ENCODE data around the gene SDHAF3.

The SDHAF3 gene

GRCh38 chr7:97200018-97200417 lies 82.5 kb downstream of the SDHAF3 start:
- Histone ChIP-seq H3K4me3 (ENCODE audit: low read length) (no peak overlapping the region), H3F3A (ENCODE audit: control insufficient read depth, insufficient read depth) (no peaks in the 10 kb centered on the region), H3K9me3 (ENCODE audit: control insufficient read depth, insufficient read depth, low read length) (no peaks in the 10 kb centered on the region), H3K27ac (ENCODE audit: low read depth, low read length) (no peak overlapping the region), H3K36me3 (ENCODE audit: control insufficient read depth, low read length) (no peaks in the 10 kb centered on the region), H3K4me2 (ENCODE audit: low read length) (no peak overlapping the region), H3K4me1 (ENCODE audit: control insufficient read depth, low read length) (no peaks in the 10 kb centered on the region), H3K27me3 (ENCODE audit: control insufficient read depth, low read length) (no peaks in the 10 kb centered on the region), H3K79me2 (ENCODE audit: control insufficient read depth, low read length) (no peaks in the 10 kb centered on the region), H4K20me1 (ENCODE audit: control insufficient read depth, insufficient read depth, low read depth, low read length) (no peaks in the 10 kb centered on the region), H3K9me2 (replicated peaks; ENCODE audit: control insufficient read depth, low read length) (no peaks in the 10 kb centered on the region)
- no peak for TF ChIP-seq EZH2phosphoT487 (IDR thresholded peaks at IDR 0.05; ENCODE audit: borderline replicate concordance, low read length)
- TF ChIP-seq, protein P1, sequence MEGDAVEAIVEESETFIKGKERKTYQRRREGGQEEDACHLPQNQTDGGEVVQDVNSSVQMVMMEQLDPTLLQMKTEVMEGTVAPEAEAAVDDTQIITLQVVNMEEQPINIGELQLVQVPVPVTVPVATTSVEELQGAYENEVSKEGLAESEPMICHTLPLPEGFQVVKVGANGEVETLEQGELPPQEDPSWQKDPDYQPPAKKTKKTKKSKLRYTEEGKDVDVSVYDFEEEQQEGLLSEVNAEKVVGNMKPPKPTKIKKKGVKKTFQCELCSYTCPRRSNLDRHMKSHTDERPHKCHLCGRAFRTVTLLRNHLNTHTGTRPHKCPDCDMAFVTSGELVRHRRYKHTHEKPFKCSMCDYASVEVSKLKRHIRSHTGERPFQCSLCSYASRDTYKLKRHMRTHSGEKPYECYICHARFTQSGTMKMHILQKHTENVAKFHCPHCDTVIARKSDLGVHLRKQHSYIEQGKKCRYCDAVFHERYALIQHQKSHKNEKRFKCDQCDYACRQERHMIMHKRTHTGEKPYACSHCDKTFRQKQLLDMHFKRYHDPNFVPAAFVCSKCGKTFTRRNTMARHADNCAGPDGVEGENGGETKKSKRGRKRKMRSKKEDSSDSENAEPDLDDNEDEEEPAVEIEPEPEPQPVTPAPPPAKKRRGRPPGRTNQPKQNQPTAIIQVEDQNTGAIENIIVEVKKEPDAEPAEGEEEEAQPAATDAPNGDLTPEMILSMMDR (IDR thresholded peaks at IDR 0.05; ENCODE audit: low read depth, low read length, poor library complexity, severe bottlenecking) = no peak

- H4K20me1 ChIP-seq (ENCODE audit: control insufficient read depth, insufficient read depth, low read depth, low read length) = no peaks in the 10 kb centered on the region
- H3K4me3 ChIP-seq (ENCODE audit: low read length) = no peak overlapping the region
- H3K9me2 ChIP-seq (replicated peaks; ENCODE audit: control insufficient read depth, low read length) = no peaks in the 10 kb centered on the region
- H3K27me3 ChIP-seq (ENCODE audit: control insufficient read depth, low read length) = no peaks in the 10 kb centered on the region
- H3K79me2 ChIP-seq (ENCODE audit: control insufficient read depth, low read length) = no peaks in the 10 kb centered on the region
- no peaks in the 10 kb centered on the region for H3K4me1 ChIP-seq (ENCODE audit: control insufficient read depth, low read length)
- H3K4me2 ChIP-seq (ENCODE audit: low read length) = no peak overlapping the region
- no peaks in the 10 kb centered on the region for H3F3A ChIP-seq (ENCODE audit: control insufficient read depth, insufficient read depth)
- no peaks in the 10 kb centered on the region for H3K9me3 ChIP-seq (ENCODE audit: control insufficient read depth, insufficient read depth, low read length)
- H3K36me3 ChIP-seq (ENCODE audit: control insufficient read depth, low read length) = no peaks in the 10 kb centered on the region
- no peak for TF ChIP-seq EZH2phosphoT487 (IDR thresholded peaks at IDR 0.05; ENCODE audit: borderline replicate concordance, low read length)
- TF ChIP-seq, protein P1 (IDR thresholded peaks at IDR 0.05; ENCODE audit: low read depth, low read length, poor library complexity, severe bottlenecking) = no peak
- no peak overlapping the region for H3K27ac ChIP-seq (ENCODE audit: low read depth, low read length)
Observed at GRCh38 chr7:97203957-97204356, 86.5 kb downstream of the SDHAF3 start.

GRCh38 chr7:97204821-97205220 lies 87.3 kb downstream of the SDHAF3 start:
- Histone ChIP-seq H3K4me2 (ENCODE audit: low read length) (no peak overlapping the region), H3F3A (ENCODE audit: control insufficient read depth, insufficient read depth) (no peaks in the 10 kb centered on the region)
- TF ChIP-seq EZH2phosphoT487 (IDR thresholded peaks at IDR 0.05; ENCODE audit: borderline replicate concordance, low read length) = no peak
- TF ChIP-seq, protein P1 (IDR thresholded peaks at IDR 0.05; ENCODE audit: low read depth, low read length, poor library complexity, severe bottlenecking) = no peak

GRCh38 chr7:97215556-97215955 lies 98.1 kb downstream of the SDHAF3 start:
- Histone ChIP-seq H3K9me2 (replicated peaks; ENCODE audit: control insufficient read depth, low read length) (no peaks in the 10 kb centered on the region), H3K4me2 (ENCODE audit: low read length) (no peak overlapping the region), H3K4me3 (ENCODE audit: low read length) (no peak overlapping the region), H3F3A (ENCODE audit: control insufficient read depth, insufficient read depth) (no peaks in the 10 kb centered on the region), H3K9me3 (ENCODE audit: control insufficient read depth, insufficient read depth, low read length) (no peaks in the 10 kb centered on the region), H3K4me1 (ENCODE audit: control insufficient read depth, low read length) (no peaks in the 10 kb centered on the region), H3K79me2 (ENCODE audit: control insufficient read depth, low read length) (no peaks in the 10 kb centered on the region), H3K27ac (ENCODE audit: low read depth, low read length) (no peak overlapping the region), H4K20me1 (ENCODE audit: control insufficient read depth, insufficient read depth, low read depth, low read length) (no peaks in the 10 kb centered on the region), H3K27me3 (ENCODE audit: control insufficient read depth, low read length) (no peaks in the 10 kb centered on the region), H3K36me3 (ENCODE audit: control insufficient read depth, low read length) (no peaks in the 10 kb centered on the region)
- TF ChIP-seq, protein P1 (IDR thresholded peaks at IDR 0.05; ENCODE audit: low read depth, low read length, poor library complexity, severe bottlenecking) = no peak
- TF ChIP-seq EZH2phosphoT487 (IDR thresholded peaks at IDR 0.05; ENCODE audit: borderline replicate concordance, low read length) = no peak

More at GRCh38 chr7:97204821-97205220, 87.3 kb downstream of the SDHAF3 start:
- H3K27ac ChIP-seq (ENCODE audit: low read depth, low read length) = no peak overlapping the region
- H4K20me1 ChIP-seq (ENCODE audit: control insufficient read depth, insufficient read depth, low read depth, low read length) = no peaks in the 10 kb centered on the region
- no peak overlapping the region for H3K4me3 ChIP-seq (ENCODE audit: low read length)
- no peaks in the 10 kb centered on the region for H3K9me3 ChIP-seq (ENCODE audit: control insufficient read depth, insufficient read depth, low read length)
- no peaks in the 10 kb centered on the region for H3K36me3 ChIP-seq (ENCODE audit: control insufficient read depth, low read length)
- no peaks in the 10 kb centered on the region for H3K4me1 ChIP-seq (ENCODE audit: control insufficient read depth, low read length)
- no peaks in the 10 kb centered on the region for H3K27me3 ChIP-seq (ENCODE audit: control insufficient read depth, low read length)
- H3K79me2 ChIP-seq (ENCODE audit: control insufficient read depth, low read length) = no peaks in the 10 kb centered on the region
- no peaks in the 10 kb centered on the region for H3K9me2 ChIP-seq (replicated peaks; ENCODE audit: control insufficient read depth, low read length)
